Nucleus accumbens (tissue), 56 donors: ENCODE measurements around the gene FHOD1.

ENCODE experiments used
- DNase-seq, 56 donors: peaks; one replicate each; lab custom pipeline; 2025; lab: John Stamatoyannopoulos, UW

Gene FHOD1

DNA sequence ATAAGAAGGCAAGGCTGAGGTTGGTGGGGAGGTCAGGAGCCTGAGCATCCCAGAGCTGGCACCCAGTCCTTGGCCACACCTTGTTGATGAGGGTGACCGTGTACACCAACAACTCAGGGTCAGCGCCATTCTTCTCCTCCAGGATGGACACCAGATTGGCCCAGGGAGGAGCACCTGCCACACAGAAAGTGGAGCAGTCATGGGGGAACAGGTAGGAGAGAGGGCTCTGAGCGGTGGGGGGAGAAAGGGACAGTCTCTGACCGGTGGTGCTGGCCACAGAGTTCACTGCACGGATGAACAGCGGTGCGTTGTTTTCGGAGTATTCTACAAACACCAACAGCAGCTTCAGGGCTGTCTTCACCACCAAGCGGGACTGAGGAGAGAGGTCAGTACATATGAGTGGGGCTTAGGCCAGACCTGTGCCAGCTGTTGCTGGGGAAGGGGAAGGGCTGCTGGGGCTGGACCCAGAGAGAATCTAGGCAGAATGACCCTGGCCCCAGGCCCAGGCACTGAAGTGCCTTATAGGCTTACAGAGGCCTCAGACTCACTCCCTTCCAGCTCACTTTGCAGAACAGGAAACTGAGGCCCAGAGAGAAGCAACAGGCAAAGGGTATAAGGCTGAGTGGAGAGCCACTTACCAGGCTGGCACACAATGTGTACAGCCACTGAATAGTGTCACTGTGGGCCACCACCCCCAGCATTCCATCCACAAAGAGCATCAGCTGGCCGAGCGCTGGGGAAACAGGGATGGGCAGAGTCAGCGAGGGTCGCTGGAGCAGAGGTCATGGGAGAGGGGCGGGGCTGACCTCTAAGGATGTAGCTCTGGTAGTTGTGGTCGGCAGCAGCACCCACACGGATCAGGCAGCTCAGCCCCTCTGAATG, 9.6 kb downstream of the FHOD1 start:
- DNase-seq = no peak

DNA sequence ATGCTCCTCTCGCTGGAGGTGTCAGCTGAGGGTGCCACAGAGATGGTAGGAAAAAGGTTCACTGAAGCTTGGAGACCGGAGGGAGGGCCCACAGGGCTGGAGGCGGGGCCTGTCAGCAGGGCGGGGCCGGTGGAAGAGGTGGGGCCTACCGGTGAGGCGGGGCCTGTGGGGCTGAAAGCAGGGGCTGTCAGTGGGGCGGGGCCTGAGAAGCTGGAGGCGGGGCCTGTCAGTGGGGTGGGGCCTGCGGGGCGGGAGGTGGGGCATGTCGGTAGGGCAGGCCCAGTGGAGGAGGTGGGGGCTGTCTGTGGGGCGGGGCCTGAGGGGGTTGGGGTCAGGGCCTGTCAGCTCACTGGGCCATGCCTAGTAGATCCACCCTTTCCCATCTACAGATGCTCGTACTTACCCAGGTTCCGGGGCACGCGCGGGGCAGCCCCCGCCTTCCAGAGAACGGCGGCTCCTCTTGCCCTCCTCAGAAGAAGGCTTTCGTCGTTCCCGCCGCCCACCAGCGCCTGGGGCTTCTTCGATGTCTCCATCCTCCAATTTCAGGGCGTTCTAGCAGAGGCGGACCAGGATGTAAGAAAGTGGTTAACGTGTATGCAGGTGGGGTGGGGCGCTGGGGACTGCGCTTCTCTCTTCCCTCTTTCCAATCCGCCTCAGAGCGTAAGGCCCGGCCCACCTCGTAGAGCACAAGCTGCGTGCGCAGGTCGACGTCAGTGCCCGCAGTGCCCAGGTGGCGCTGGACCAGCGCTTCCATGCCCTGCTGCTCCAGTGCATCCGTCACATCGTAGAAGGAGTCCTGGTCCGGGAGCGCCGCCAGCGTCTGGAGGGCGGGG, 10.5 kb downstream of the FHOD1 start:
- DNase-seq = peak in 41 of 56 donors; percentile 29 to 93 (median 74)

GRCh38 chr16:67235816-67236562, 11.3 kb downstream of the FHOD1 start:
- peak in 35 of 56 donors; percentile 24 to 91 (median 70) for DNase-seq

DNA sequence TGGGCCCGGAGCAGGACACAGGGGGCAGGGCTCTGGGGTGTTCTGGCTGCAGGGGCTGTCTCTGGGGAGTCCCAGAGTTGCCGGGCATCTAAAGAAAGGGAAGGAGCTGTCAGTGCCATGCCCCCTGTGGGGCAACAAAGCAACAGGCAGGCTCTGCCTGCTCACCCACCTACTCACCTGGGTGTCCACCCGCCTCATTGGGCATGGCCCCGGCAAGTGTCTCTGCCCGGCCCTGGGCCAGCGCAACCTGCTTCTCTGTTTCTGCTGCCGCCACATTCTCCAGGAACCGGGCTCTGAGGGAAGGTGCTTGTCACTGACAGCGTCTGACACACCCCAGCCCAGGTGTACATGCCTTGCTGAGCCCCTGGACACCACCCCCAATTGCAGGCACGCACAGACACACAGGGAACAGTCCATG, 13.1 kb downstream of the FHOD1 start:
- no peak for DNase-seq

DNA sequence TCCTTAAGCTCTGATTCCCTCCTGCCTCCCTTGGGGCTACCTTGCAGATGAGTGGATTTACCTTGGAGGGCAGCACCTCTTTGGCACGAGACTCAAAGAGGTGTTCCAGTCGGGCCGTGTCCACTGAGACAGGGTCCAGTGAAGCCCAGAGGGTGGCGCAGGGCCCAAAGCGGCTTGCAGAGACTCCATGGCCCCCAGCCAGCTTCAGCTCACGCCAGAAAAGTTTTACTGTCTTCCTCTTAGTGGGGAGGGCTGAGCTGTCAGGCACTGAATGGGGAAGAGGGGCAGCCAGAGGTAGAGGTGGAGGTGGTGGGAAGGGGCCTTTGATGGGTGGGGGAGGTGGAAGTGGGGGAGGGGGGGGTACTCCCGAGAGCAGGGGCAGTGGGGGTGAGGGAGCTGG, 13.7 kb downstream of the FHOD1 start:
- no peak for DNase-seq

DNA sequence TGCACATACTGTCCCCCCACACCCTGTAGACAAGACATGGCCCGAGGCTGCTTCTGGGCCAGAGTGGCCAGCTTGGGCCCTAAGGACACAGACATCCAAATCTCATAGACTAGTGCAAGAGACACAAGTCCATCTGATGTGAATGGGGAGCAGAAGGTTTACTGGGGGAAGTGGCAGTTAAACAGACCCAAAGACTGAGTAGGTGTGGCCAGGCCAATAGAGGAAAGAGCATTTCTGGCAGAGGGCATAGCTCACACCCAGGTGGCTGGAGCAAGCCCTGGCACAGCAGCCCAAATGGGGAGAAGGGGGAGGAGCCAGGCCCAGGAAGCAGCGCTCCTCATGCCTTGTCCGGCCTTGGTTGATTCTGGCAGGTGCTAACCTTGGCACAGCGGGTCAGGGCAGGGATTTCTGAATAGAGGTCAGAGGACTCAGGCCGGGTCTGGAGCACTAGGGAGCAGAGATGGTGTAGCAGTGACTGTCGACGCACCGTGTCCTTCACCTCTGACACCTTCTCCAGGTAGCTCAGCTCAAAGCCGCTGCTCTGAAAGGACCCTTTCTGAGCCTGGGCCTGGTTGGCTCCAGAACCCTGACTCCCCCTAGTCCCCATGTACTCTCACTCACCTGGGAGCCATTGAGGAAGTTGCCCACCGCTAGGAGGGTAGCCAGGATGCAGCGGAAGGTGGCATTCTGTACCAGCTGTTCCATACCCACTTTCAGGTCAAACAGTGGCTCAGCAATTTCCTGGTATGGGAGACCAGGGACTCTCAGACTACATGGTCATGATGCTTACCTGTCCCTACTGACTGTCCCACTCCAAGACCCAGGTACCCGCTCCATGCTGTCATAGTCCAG, 16.2 kb downstream of the FHOD1 start:
- no peak for DNase-seq

DNA sequence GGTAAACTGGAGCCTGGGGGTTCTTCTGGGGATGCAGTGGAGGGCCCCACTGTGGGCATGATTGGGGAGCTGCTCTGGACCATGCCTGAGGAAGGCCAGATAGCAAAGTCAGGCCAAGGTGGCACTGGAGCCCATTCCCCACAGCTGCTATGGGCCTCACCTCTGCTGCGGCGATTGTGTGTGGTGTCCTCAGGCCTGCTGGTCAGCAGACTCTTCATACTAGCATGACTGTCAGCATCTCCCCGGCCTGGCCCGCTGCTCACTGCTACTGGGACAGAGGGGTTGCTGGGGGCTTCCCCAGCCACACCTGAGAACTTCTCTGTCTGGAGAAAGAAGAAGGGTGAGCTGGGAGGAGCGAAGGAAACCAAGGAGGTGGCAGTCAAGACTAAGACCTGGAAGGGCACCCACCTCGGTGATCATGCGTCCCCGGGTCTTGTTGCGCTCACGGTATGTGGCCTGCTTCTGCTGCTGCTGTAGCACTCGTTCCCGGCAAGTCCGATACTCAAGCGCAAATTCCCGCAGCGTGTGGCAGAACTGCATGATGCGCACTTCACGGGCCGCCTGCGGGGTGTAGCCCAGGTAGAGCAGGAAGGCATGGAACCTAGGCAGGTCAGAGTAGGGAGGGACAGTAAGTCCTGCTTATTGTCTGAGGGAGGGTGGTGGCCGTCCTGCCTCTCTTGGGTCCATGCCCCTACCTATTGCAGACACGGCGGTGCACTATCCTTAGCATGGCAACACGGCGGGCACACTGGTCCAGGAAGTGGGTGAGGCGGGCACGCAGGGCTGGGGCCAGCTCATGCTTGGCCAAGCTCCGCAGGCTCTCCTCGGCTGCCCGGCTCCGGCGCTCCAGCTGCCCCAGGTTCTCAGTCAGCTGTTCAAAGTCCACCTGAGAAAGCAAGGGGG, 17.1 kb downstream of the FHOD1 start:
- DNase-seq = no peak

- DNase-seq = no peak
Measured at GRCh38 chr16:67228905-67229304, 18.4 kb downstream of the FHOD1 start.

DNA sequence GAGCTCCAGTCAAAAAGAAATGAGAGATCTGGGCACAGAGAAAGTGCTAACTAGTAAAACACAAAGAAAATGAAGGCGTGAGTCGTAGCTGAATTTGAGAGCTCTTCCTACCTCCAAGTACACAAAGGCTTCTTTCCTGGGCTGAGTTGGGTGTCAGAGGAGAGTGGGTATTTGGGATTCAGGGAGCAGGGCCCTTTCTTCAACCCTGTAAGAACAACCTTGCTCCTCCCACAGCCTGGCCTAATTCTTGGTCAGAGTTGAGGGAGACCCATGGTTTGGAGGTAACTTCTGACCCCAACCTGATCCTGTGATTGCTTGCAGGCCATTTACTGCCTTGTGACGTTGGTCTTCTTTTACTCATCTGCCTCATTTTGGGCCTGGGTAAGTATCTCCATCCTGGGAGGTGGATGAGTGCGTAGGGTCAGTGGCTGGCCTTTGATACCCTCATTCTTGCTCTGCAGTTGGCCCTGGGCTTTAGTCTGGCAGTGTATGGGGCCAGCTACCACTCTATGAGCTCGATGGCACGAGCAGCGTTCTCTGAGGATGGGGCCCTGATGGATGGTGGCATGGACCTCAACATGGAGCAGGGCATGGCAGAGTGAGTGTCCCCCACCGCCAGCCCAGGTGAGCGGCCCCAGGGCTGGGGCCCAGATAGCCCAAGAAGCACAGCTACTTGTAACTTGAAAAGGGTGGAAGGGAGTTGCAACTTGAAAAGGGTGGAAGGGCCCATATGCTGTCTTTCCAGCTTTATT, 19.1 kb downstream of the FHOD1 start:
- no peak for DNase-seq

GRCh38 chr16:67227567-67227921, 19.7 kb downstream of the FHOD1 start:
- DNase-seq = no peak

DNA sequence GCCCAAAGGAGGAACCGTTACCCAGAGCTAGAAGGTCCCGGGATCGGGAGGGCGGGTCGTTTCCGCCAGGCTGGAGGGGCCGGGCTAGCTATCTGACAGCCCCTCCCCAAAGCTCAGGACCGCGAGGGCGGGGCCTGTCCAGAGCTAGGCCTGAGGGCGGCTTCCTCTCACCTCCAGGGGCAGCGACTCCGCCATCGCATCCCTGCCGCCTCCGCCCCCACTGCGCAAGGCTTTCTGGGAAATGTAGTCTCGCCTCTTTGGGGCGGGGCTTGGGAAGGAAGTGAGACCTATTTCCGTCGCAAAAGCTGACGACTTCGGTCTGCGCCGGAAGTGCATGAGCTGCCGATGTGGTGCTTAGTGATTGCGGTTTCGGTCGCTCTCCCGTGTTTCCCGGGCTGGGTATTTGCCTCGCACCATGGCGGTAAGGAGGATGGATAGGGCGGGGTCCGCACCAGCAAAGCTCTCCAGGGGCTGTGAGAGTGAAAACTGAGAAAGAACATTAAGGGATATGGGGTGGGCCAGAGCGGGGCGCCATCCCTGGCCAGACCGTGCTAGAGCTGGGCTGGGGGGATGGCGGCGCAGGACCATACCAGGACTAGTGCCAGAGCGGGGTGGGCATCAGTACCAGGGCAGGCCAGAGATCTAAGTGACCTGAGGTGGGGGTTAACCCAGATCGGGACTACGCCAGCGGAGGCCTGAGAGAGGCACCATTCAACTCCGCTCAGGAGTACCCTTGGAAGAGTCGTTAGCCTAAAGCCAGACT, 20.3 kb downstream of the FHOD1 start, which contains the start of gene TMEM208:
Gene TMEM208, plus strand, starts transcription at position 327 of the 763 bp plus-strand sequence. Its CDS starts 89 bp downstream, at position 416.
- DNase-seq = peak; percentile 68 to 98 (median 93)

DNA sequence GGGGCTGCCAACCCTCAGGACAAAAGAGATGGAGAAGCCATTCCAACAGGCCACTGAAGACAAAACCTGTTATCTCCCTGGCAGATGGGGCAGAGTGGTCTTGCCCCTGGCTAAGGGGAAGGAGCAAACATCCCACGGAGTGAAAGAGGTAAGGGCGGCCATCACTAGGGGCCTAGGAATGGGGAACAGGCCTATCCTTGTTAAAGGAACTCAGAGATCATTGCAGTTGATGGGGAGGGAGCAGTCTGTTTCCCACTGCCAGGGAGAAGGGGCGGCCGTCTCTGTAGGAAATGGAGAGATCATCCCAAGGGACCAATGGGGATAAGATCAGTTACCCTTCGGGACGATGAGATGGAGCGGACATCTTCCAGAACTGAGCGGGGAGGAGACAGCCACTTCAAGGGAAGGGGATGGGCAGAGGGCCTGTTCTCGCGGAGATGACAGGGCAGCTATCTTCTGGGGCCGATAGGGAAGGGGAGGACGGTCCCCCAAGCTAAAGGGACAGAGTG, 20.9 kb downstream of the FHOD1 start:
- no peak for DNase-seq

- no peak for DNase-seq
Measured at GRCh38 chr16:67223992-67224391, 23.3 kb downstream of the FHOD1 start.

GRCh38 chr16:67216612-67217490, 30.4 kb downstream of the FHOD1 start:
- peak in 1 of 56 donors; percentile 45 for DNase-seq

DNA sequence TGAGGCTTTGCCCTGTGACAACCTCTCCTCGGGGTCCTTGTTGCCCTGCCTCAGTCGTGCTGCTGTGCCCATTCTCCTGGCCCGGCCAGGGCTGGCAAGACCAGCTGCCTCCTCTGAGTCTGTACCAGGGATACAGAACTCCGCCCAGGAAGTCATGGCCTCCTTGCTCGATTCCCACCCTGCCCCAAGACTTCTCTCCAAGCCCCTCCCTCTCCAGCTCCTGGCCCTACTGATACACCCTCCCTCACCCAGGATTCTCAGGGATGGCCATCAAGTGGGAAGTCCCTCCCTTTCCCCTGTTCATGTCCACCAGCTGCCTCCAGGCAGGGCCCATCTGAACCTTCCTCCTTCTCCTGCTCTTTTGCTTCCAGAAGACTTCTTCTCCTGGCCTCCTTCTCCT, 31.6 kb downstream of the FHOD1 start:
- no peak for DNase-seq
